ENCODE measurements around the gene SMAP1.
A peak's percentile ranks its signal among the peaks of the same experiment; 100 is the strongest.

SMAP1 gene

GRCh38 chr6:70838907-70839285, 171.2 kb downstream of the SMAP1 start:
- no peak for DNase-seq (ENCODE audit: extremely low read depth, insufficient read length)
- no peak for TF ChIP-seq CTCF (IDR thresholded peaks at IDR 0.05; ENCODE audit: insufficient read depth, low read length, poor library complexity, severe bottlenecking)
- no peaks in the 10 kb centered on the region for H3K36me3 ChIP-seq (ENCODE audit: control insufficient read depth, insufficient read depth, low read length)

GRCh38 chr6:70839286-70840266, 171.9 kb downstream of the SMAP1 start:
- no peak for DNase-seq (ENCODE audit: extremely low read depth, insufficient read length)
- no peak overlapping the region for H3K4me3 ChIP-seq (replicated peaks; ENCODE audit: low read depth, low read length)
- H3K36me3 ChIP-seq (ENCODE audit: control insufficient read depth, insufficient read depth, low read length), result no peaks in the 10 kb centered on the region
- TF ChIP-seq CTCF (IDR thresholded peaks at IDR 0.05; ENCODE audit: insufficient read depth, low read length, poor library complexity, severe bottlenecking), result no peak
- no peaks in the 10 kb centered on the region for H3K27me3 ChIP-seq (replicated peaks; ENCODE audit: control insufficient read depth, insufficient read depth, low read length)

More at GRCh38 chr6:70838907-70839285, 171.2 kb downstream of the SMAP1 start:
- H3K27me3 ChIP-seq (replicated peaks; ENCODE audit: control insufficient read depth, insufficient read depth, low read length), result no peaks in the 10 kb centered on the region
- no peak overlapping the region for H3K4me3 ChIP-seq (replicated peaks; ENCODE audit: low read depth, low read length)

GRCh38 chr6:70841112-70841511, 173.4 kb downstream of the SMAP1 start:
- no peak for DNase-seq (ENCODE audit: extremely low read depth, insufficient read length)
- Histone ChIP-seq H3K27me3 (replicated peaks; ENCODE audit: control insufficient read depth, insufficient read depth, low read length) (no peaks in the 10 kb centered on the region), H3K4me3 (replicated peaks; ENCODE audit: low read depth, low read length) (no peak overlapping the region), H3K36me3 (ENCODE audit: control insufficient read depth, insufficient read depth, low read length) (no peaks in the 10 kb centered on the region)
- no peak for TF ChIP-seq CTCF (IDR thresholded peaks at IDR 0.05; ENCODE audit: insufficient read depth, low read length, poor library complexity, severe bottlenecking)

GRCh38 chr6:70842541-70842940, 174.9 kb downstream of the SMAP1 start:
- Histone ChIP-seq H3K4me3 (replicated peaks; ENCODE audit: low read depth, low read length) (no peak overlapping the region), H3K27me3 (replicated peaks; ENCODE audit: control insufficient read depth, insufficient read depth, low read length) (no peaks in the 10 kb centered on the region), H3K36me3 (ENCODE audit: control insufficient read depth, insufficient read depth, low read length) (no peaks in the 10 kb centered on the region; the same call in 1 of the 2 replicates)
- DNase-seq (ENCODE audit: extremely low read depth, insufficient read length), result no peak
- no peak for TF ChIP-seq CTCF (IDR thresholded peaks at IDR 0.05; ENCODE audit: insufficient read depth, low read length, poor library complexity, severe bottlenecking)

GRCh38 chr6:70843328-70843918, 175.7 kb downstream of the SMAP1 start:
- TF ChIP-seq CTCF (IDR thresholded peaks at IDR 0.05; ENCODE audit: insufficient read depth, low read length, poor library complexity, severe bottlenecking), result peak; percentile 3
- H3K36me3 ChIP-seq (ENCODE audit: control insufficient read depth, insufficient read depth, low read length), result no peaks in the 10 kb centered on the region; the same call in 1 of the 2 replicates
- no peak overlapping the region for H3K4me3 ChIP-seq (replicated peaks; ENCODE audit: low read depth, low read length)
- DNase-seq (ENCODE audit: extremely low read depth, insufficient read length), result no peak
- no peaks in the 10 kb centered on the region for H3K27me3 ChIP-seq (replicated peaks; ENCODE audit: control insufficient read depth, insufficient read depth, low read length)
